A673 (cell line): ENCODE results near the gene SPG11. TPM values are rescaled to one million over a fixed set of nuclear protein-coding genes. Genes with fewer than 3 reads are reported as not detected.
"Not testable (repeated sequence)": the region's sequence is repeated elsewhere in the genome, so short reads cannot be mapped to it uniquely, and the experiment has no call there.

Source experiments
- BruUV-seq: library from RNA; stranded (reverse); fragments of 400-500 nt; replicated peaks from 2 replicates; lab custom pipeline; 2021; lab: Mats Ljungman, UMichigan
- CTCF ChIA-PET: fragments of 300-600 bp; sonication (Branson Sonifier 250); formaldehyde crosslinking; loops from one replicate; lab custom pipeline; 2022; ENCODE audit warnings: antibody characterized with exemption; lab: Charles Lee
- POLR2A ChIA-PET: fragments of 300-600 bp; sonication (Branson Sonifier 250); formaldehyde crosslinking; loops from one replicate; lab custom pipeline; 2022; ENCODE audit warnings: antibody characterized with exemption; ENCODE audit not compliant: low non-redundant PET; lab: Charles Lee
- DNase-seq: peaks from one replicate; pipeline ENCODE4 v3.0.0-alpha.2; 2015; ENCODE audit warnings: low spot score
- H3K27ac ChIP-seq: fragments of 200-600 bp; sonication (generic); 2 replicates; pipeline ENCODE4 v1.5.1; 2016; ENCODE audit warnings: mixed run types, low read depth, mild to moderate bottlenecking, mixed read lengths, antibody characterized with exemption, low read length; ENCODE audit not compliant: poor library complexity, severe bottlenecking
- H3K27me3 ChIP-seq: fragments of 200-600 bp; sonication (generic); replicated peaks from 2 replicates; pipeline ENCODE4 v1.6.1; 2017; ENCODE audit warnings: mixed run types, low read depth, mild to moderate bottlenecking, mixed read lengths, antibody characterized with exemption, low read length; ENCODE audit not compliant: insufficient read depth, poor library complexity
- H3K36me3 ChIP-seq: fragments of 200-600 bp; sonication (generic); 2 replicates; pipeline ENCODE4 v1.6.1; 2016; ENCODE audit warnings: mixed run types, mild to moderate bottlenecking, mixed read lengths, antibody characterized with exemption, low read length; ENCODE audit not compliant: insufficient read depth, poor library complexity, severe bottlenecking
- H3K4me1 ChIP-seq: fragments of 200-600 bp; sonication (generic); 2 replicates; pipeline ENCODE4 v1.6.1; 2017; ENCODE audit warnings: mixed run types, mild to moderate bottlenecking, mixed read lengths, antibody characterized with exemption, low read length; ENCODE audit not compliant: insufficient read depth, poor library complexity, severe bottlenecking
- H3K4me3 ChIP-seq: fragments of 200-600 bp; sonication (generic); 2 replicates; pipeline ENCODE4 v1.5.1; 2016; ENCODE audit warnings: low read depth, mixed run types, mild to moderate bottlenecking, mixed read lengths, low read length; ENCODE audit not compliant: poor library complexity, severe bottlenecking
- H3K9me3 ChIP-seq: fragments of 200-600 bp; sonication (generic); 2 replicates; pipeline ENCODE4 v1.6.1; 2016; ENCODE audit warnings: mixed run types, low read depth, mild to moderate bottlenecking, mixed read lengths, antibody characterized with exemption, low read length; ENCODE audit not compliant: poor library complexity, severe bottlenecking
- CTCF ChIP-seq: fragments of 300-800, 200-600 bp; sonication (generic); conservative IDR thresholded peaks from 2 replicates; pipeline ENCODE4 v1.5.1; 2017; ENCODE audit warnings: low read depth, mild to moderate bottlenecking, antibody characterized with exemption, low read length, moderate library complexity, mixed read lengths
- EZH2 ChIP-seq: fragments of 200-600 bp; sonication (generic); IDR thresholded peaks from 2 replicates; pipeline ENCODE4 v1.6.1; 2017; ENCODE audit warnings: borderline replicate concordance, low read depth, mild to moderate bottlenecking, mixed read lengths, antibody characterized with exemption, low read length; ENCODE audit not compliant: poor library complexity, severe bottlenecking
- intact Hi-C: fragments of 100-400 bp; cut with micrococcal nuclease; formaldehyde crosslinking; loops from one replicate; pipeline ENCODE4 v1.10.0; 2022; ENCODE audit not compliant: unreplicated experiment
- total RNA-seq: library from RNA; stranded (reverse); gene quantifications from 2 replicates; pipeline ENCODE4 v1.2.3, GENCODE V29; 2021

The SPG11 gene
- total RNA-seq, 1 experiment from 2014 or later, result 55.4 TPM

DNA sequence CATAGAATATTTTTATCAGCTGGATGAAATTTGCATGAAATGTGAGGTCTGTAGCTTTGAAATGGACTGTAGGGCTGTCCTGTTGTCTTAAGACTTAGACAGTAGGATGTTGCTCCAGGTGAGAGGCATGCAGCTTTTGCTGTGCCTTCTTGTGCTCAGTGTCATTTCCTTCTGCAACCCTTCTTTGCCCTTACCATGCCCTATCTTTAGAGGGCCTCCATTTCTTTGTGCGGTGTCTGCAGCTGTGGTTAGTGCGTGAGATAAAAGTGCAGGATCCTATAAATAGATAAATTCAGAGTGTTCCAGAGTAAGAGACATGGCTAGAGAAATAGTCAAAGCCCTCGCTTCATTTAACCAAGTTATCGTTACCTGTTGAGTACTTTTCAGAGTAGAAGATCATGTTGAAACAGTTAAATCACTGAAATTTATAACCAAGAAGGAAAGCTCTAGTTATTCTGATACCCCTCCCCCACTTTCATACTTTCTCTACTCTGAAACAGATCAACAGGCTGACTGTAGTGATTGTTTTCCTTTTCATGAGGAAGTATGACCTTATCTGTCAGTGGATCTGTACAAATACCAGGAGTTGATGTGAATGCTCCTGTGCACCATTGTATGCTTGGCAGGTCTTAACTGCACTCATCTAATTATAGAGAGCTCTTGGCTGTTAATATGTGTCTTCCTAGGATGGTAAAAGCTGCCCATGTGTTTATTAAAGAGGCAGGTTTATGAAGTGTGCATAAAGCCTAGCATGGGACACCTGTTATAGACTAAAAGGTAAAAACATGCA is 108.3 kb downstream of the SPG11 start:
- no TSS peak for BruUV-seq
- no peaks in the 10 kb centered on the region for H3K27me3 ChIP-seq
- H3K4me1 ChIP-seq, result no peaks in the 10 kb centered on the region
- ChIA-PET CTCF (no interaction called here), POLR2A (no interaction called here)
- H3K9me3 ChIP-seq, result no peaks in the 10 kb centered on the region
- H3K4me3 ChIP-seq, result no peak overlapping the region
- peaks cover 87% of the 10 kb centered on the region for H3K36me3 ChIP-seq
- H3K27ac ChIP-seq, result no peak overlapping the region
- DNase-seq, result no peak
- TF ChIP-seq CTCF (no peak), EZH2 (no peak)
- intact Hi-C loops, result no loop called here

GRCh38 chr15:44550734-44551133 is 112.7 kb downstream of the SPG11 start:
- H3K36me3 ChIP-seq, result peaks cover 46% of the 10 kb centered on the region
- no peaks in the 10 kb centered on the region for H3K4me1 ChIP-seq
- H3K9me3 ChIP-seq, result no peaks in the 10 kb centered on the region
- ChIA-PET CTCF (no interaction called here), POLR2A (no interaction called here)
- H3K27ac ChIP-seq, result no peak overlapping the region
- H3K4me3 ChIP-seq, result no peak overlapping the region
- DNase-seq, result no peak
- BruUV-seq, result no TSS peak
- H3K27me3 ChIP-seq, result no peaks in the 10 kb centered on the region
- intact Hi-C loops, result no loop called here
- TF ChIP-seq EZH2, result no peak
- no peak for TF ChIP-seq CTCF

- peak; percentile 57 for DNase-seq
- TF ChIP-seq EZH2 (no peak), CTCF (peak; percentile 56)
- ChIA-PET POLR2A (interaction anchor here (0.7 kb wide), 1 partner anchor 43 kb away, joined by 4 read pairs; no protein-coding TSS in a partner anchor), CTCF (interaction anchor here (0.7 kb wide), 3 partner anchors 29 to 682 kb away, joined by 3 to 9 read pairs (median 5); no protein-coding TSS in a partner anchor)
- intact Hi-C loops, result no loop called here
- Histone ChIP-seq H3K36me3 (peaks cover 41% of the 10 kb centered on the region), H3K27me3 (no peaks in the 10 kb centered on the region), H3K4me1 (no peaks in the 10 kb centered on the region), H3K4me3 (no peak overlapping the region), H3K27ac (no peak overlapping the region), H3K9me3 (no peaks in the 10 kb centered on the region)
- BruUV-seq, result no TSS peak
These were observed 113.2 kb downstream of the SPG11 start for GRCh38 chr15:44550256-44550655.

- DNase-seq, H3K9me3 ChIP-seq, H3K4me3 ChIP-seq, intact Hi-C loops, H3K27ac ChIP-seq, POLR2A ChIA-PET, H3K27me3 ChIP-seq, H3K4me1 ChIP-seq, BruUV-seq: not testable (repeated sequence)
- H3K36me3 ChIP-seq, result peaks cover 30% of the 10 kb centered on the region
- CTCF ChIA-PET, result interaction anchor here (0.7 kb wide), 1 partner anchor 12 kb away, joined by 5 read pairs; no protein-coding TSS in a partner anchor
These were observed 114.3 kb downstream of the SPG11 start for GRCh38 chr15:44549152-44549551.
